HUES48 (cell line): ENCODE measurements around the gene C19orf18.
"Not testable (repeated sequence)": the region's sequence is repeated elsewhere in the genome, so short reads cannot be mapped to it uniquely, and the experiment has no call there.

ENCODE experiments used
- H3K27ac ChIP-seq: one replicate; pipeline ENCODE4 v1.7.0; 2013; ENCODE audit warnings: low read depth, low read length, inconsistent platforms
- H3K27me3 ChIP-seq: 2 replicates; pipeline ENCODE4 v1.6.1; 2013; ENCODE audit warnings: mild to moderate bottlenecking, low read length; ENCODE audit not compliant: control insufficient read depth, insufficient read depth
- H3K36me3 ChIP-seq: 2 replicates; pipeline ENCODE4 v1.6.1; 2013; ENCODE audit warnings: low read length; ENCODE audit not compliant: control insufficient read depth, insufficient read depth
- H3K4me1 ChIP-seq: 2 replicates; pipeline ENCODE4 v1.6.1; 2013; ENCODE audit warnings: mild to moderate bottlenecking, low read length; ENCODE audit not compliant: control insufficient read depth, insufficient read depth
- H3K4me3 ChIP-seq: 2 replicates; pipeline ENCODE4 v1.5.1; 2013; ENCODE audit warnings: mild to moderate bottlenecking, low read depth, low read length
- H3K9ac ChIP-seq: 2 replicates; pipeline ENCODE4 v1.6.1; 2013; ENCODE audit warnings: mild to moderate bottlenecking, low read depth, low read length, moderate library complexity
- H3K9me3 ChIP-seq: 2 replicates; pipeline ENCODE4 v1.6.1; 2013; ENCODE audit warnings: low read length; ENCODE audit not compliant: control insufficient read depth, insufficient read depth

Gene C19orf18

GRCh38 chr19:57947419-57948134, 26.8 kb downstream of the C19orf18 start, which contains the start of gene ZNF256:
ZNF256 (minus strand) TSS chr19:57947706; CDS start chr19:57947474, 232 bp downstream.
- Histone ChIP-seq H3K4me1 (no peaks in the 10 kb centered on the region), H3K9me3 (peaks cover 36% of the 10 kb centered on the region), H3K27ac (peak within 1 kb of the TSS; percentile 81), H3K4me3 (peak within 1 kb of the TSS; percentile 98), H3K27me3 (no peaks in the 10 kb centered on the region), H3K36me3 (peaks cover 19% of the 10 kb centered on the region), H3K9ac (peak within 1 kb of the TSS; percentile 90)

- no peaks in the 10 kb centered on the region for H3K4me1 ChIP-seq
- peak overlapping the region; percentile 98 for H3K4me3 ChIP-seq
- H3K27me3 ChIP-seq = no peaks in the 10 kb centered on the region
- H3K9ac ChIP-seq = peak overlapping the region; percentile 90
- H3K36me3 ChIP-seq = peaks cover 24% of the 10 kb centered on the region
- peak overlapping the region; percentile 81 for H3K27ac ChIP-seq
- peaks cover 37% of the 10 kb centered on the region for H3K9me3 ChIP-seq
These were observed 27.3 kb downstream of the C19orf18 start for GRCh38 chr19:57947088-57947418.

- no peaks in the 10 kb centered on the region for H3K27me3 ChIP-seq
- H3K27ac ChIP-seq = no peak overlapping the region
- H3K9me3 ChIP-seq = peaks cover 33% of the 10 kb centered on the region
- peak overlapping the region; percentile 98 for H3K4me3 ChIP-seq
- H3K36me3 ChIP-seq = peaks cover 32% of the 10 kb centered on the region
- peak overlapping the region; percentile 90; the same call in 1 of the 2 replicates for H3K9ac ChIP-seq
- no peaks in the 10 kb centered on the region for H3K4me1 ChIP-seq
These were observed 28.0 kb downstream of the C19orf18 start for GRCh38 chr19:57946316-57946715.

GRCh38 chr19:57941593-57941992, 32.7 kb downstream of the C19orf18 start:
- Histone ChIP-seq H3K9me3 (peaks cover 25% of the 10 kb centered on the region), H3K36me3 (peaks cover 43% of the 10 kb centered on the region), H3K4me3 (no peak overlapping the region), H3K4me1 (no peaks in the 10 kb centered on the region), H3K27ac (no peak overlapping the region), H3K27me3 (no peaks in the 10 kb centered on the region), H3K9ac (no peak overlapping the region)

GRCh38 chr19:57935731-57936130, 38.6 kb downstream of the C19orf18 start:
- Histone ChIP-seq H3K9ac (no peak overlapping the region), H3K4me3 (peak overlapping the region; percentile 94), H3K9me3 (peaks cover 15% of the 10 kb centered on the region), H3K36me3 (peaks cover 34% of the 10 kb centered on the region), H3K27me3 (no peaks in the 10 kb centered on the region), H3K27ac (no peak overlapping the region), H3K4me1 (no peaks in the 10 kb centered on the region; the same call in none of the 2 replicates)

- Histone ChIP-seq H3K4me3 (peak within 1 kb of the TSS; percentile 94), H3K27ac (peak within 1 kb of the TSS; percentile 87), H3K9ac (peak within 1 kb of the TSS; percentile 97), H3K9me3 (peaks cover 18% of the 10 kb centered on the region), H3K36me3 (peaks cover 34% of the 10 kb centered on the region), H3K4me1 (no peaks in the 10 kb centered on the region; the same call in none of the 2 replicates), H3K27me3 (no peaks in the 10 kb centered on the region)
These were observed 39.3 kb downstream of the C19orf18 start, which contains the start of gene ZNF418 for GRCh38 chr19:57934820-57935665. ZNF418 (minus strand) TSS chr19:57935402; CDS start chr19:57933822, 1,580 bp downstream.

GRCh38 chr19:57927587-57927986, 46.7 kb downstream of the C19orf18 start:
- Histone ChIP-seq H3K27me3 (no peaks in the 10 kb centered on the region), H3K27ac (no peak overlapping the region), H3K9me3 (peaks cover 57% of the 10 kb centered on the region), H3K4me3 (no peak overlapping the region), H3K36me3 (peaks cover 80% of the 10 kb centered on the region), H3K4me1 (no peaks in the 10 kb centered on the region), H3K9ac (no peak overlapping the region)

- Histone ChIP-seq H3K9ac (peak within 1 kb of the TSS; percentile 90), H3K4me3 (peak within 1 kb of the TSS; percentile 97), H3K27ac (peak within 1 kb of the TSS; percentile 75), H3K36me3 (peaks cover 51% of the 10 kb centered on the region)
- H3K27me3 ChIP-seq, H3K9me3 ChIP-seq, H3K4me1 ChIP-seq: not testable (repeated sequence)
These were observed 58.0 kb downstream of the C19orf18 start, which contains the start of gene ZNF417 for GRCh38 chr19:57916168-57916995. ZNF417 (minus strand) TSS chr19:57916592; CDS start chr19:57916411, 181 bp downstream.

GRCh38 chr19:57914531-57914930, 59.8 kb downstream of the C19orf18 start:
- H3K9me3 ChIP-seq = no peaks in the 10 kb centered on the region
- no peaks in the 10 kb centered on the region for H3K4me1 ChIP-seq
- H3K9ac ChIP-seq = no peak overlapping the region
- H3K27me3 ChIP-seq = no peaks in the 10 kb centered on the region
- no peak overlapping the region for H3K27ac ChIP-seq
- no peak overlapping the region for H3K4me3 ChIP-seq
- H3K36me3 ChIP-seq = peaks cover 47% of the 10 kb centered on the region
